SK-N-MC (cell line): Measurements from ENCODE around the gene SYT2.

ENCODE experiments used
- EZH2 ChIP-seq: fragments of 200-600 bp; sonication (generic); IDR thresholded peaks from one replicate; pipeline ENCODE4 v1.6.1; 2017; ENCODE audit warnings: antibody characterized with exemption
- FOXP2 ChIP-seq: optimal IDR thresholded peaks from 2 replicates; pipeline ENCODE3; 2011; ENCODE audit warnings: mild to moderate bottlenecking, moderate library complexity; ENCODE audit not compliant: insufficient read depth; ENCODE audit errors: extremely low read length, control extremely low read depth
- POLR2AphosphoS5 ChIP-seq: IDR thresholded peaks from 2 replicates; pipeline ENCODE4 v1.6.1; 2012; ENCODE audit warnings: mild to moderate bottlenecking, low read depth, low read length, borderline replicate concordance

GRCh38 chr1:202631076-202631923 lies 79.0 kb downstream of the SYT2 start:
- TF ChIP-seq EZH2 (no peak), POLR2AphosphoS5 (no peak), FOXP2 (no peak)
